K562 (cell line): Measurements from ENCODE around the gene LAGE3. TPM values are rescaled to one million over a fixed set of nuclear protein-coding genes. Genes with fewer than 3 reads are reported as not detected.

Experiments used
- BMI1 ChIP-seq: fragments of 150-350 bp; IDR thresholded peaks from 2 replicates; pipeline ENCODE4 v1.6.1; 2014; ENCODE audit warnings: low read length
- BRF1 ChIP-seq: IDR thresholded peaks from 3 replicates; pipeline ENCODE4 v1.6.1; 2011; ENCODE audit warnings: borderline replicate concordance, mild to moderate bottlenecking; ENCODE audit not compliant: insufficient read length; ENCODE audit errors: extremely low read depth
- DEAF1 ChIP-seq: fragments of 450-650 bp; formaldehyde crosslinking; IDR thresholded peaks from 2 replicates; pipeline ENCODE4 v1.4.0; 2020; ENCODE audit warnings: mild to moderate bottlenecking, moderate library complexity
- FOXA1 ChIP-seq: fragments of 450-650 bp; IDR thresholded peaks from 2 replicates; pipeline ENCODE4 v1.6.1; 2016; ENCODE audit warnings: mild to moderate bottlenecking, borderline replicate concordance
- HCFC1 ChIP-seq: IDR thresholded peaks from 2 replicates; pipeline ENCODE4 v1.6.1; 2012; ENCODE audit warnings: low read depth, low read length, improper control_type of control experiment
- HDGF ChIP-seq: fragments of 450-650 bp; IDR thresholded peaks from 2 replicates; pipeline ENCODE4 v1.6.1; 2016
- JUNB ChIP-seq: fragments of 450-650 bp; formaldehyde crosslinking; conservative IDR thresholded peaks from 2 replicates; pipeline ENCODE4 v1.4.0; 2020; ENCODE audit warnings: mild to moderate bottlenecking
- LCOR ChIP-seq: sonication (generic); formaldehyde crosslinking; IDR thresholded peaks from 2 replicates; pipeline ENCODE4 v1.8.0; 2022; ENCODE audit warnings: mild to moderate bottlenecking, missing genetic modification reagents
- RAD21 ChIP-seq, 2 experiments: fragments of 250-450 bp in 1 of 2; fragments of 450-650 bp in 1 of 2; sonication (Bioruptor Pico) in 1 of 2; formaldehyde crosslinking in 1 of 2; IDR thresholded peaks in 1 of 2; conservative IDR thresholded peaks in 1 of 2; 2 replicates each; pipeline versions ENCODE4 v1.4.0 to v1.8.0; 2020 to 2022; ENCODE audit warnings: mild to moderate bottlenecking in 2 of 2, moderate library complexity in 1 of 2
- RBM14 ChIP-seq: fragments of 200-400 bp; formaldehyde crosslinking; IDR thresholded peaks from 2 replicates; pipeline ENCODE4 v1.6.1; 2018; ENCODE audit warnings: low read depth, mild to moderate bottlenecking, low read length, moderate library complexity, borderline replicate concordance; ENCODE audit not compliant: insufficient read depth
- SLC30A9 ChIP-seq: fragments of 250-450 bp; sonication (Bioruptor Pico); IDR thresholded peaks from 2 replicates; pipeline ENCODE4 v1.8.0; 2022; ENCODE audit warnings: mild to moderate bottlenecking, moderate library complexity
- ZBTB11 ChIP-seq, 3 experiments: fragments of 200-800 bp in 1 of 3; fragments of 250-450 bp in 1 of 3; fragments of 450-650 bp in 1 of 3; sonication (Bioruptor Pico) in 1 of 3; sonication (Bioruptor generic) in 1 of 3; formaldehyde crosslinking in 1 of 3; IDR thresholded peaks; 2 replicates each; pipeline versions ENCODE4 v1.6.1 to v1.8.0; 2016 to 2022; ENCODE audit warnings: mild to moderate bottlenecking in 2 of 3, missing genetic modification characterization in 2 of 3, missing compliant biosample characterization in 1 of 3, moderate library complexity in 1 of 3
- ZBTB26 ChIP-seq: fragments of 450-650 bp; formaldehyde crosslinking; IDR thresholded peaks from 2 replicates; pipeline ENCODE4 v1.4.0; 2022; ENCODE audit warnings: missing genetic modification characterization
- ZNF639 ChIP-seq, 2 experiments: fragments of 200-800 bp in 1 of 2; sonication (Bioruptor generic) in 1 of 2; sonication (generic) in 1 of 2; formaldehyde crosslinking in 1 of 2; IDR thresholded peaks in 1 of 2; conservative IDR thresholded peaks in 1 of 2; 2 replicates each; pipeline versions ENCODE4 v1.5.0 to v1.6.1; 2016 to 2020; ENCODE audit warnings: missing compliant biosample characterization in 1 of 2, missing genetic modification characterization in 1 of 2, missing genetic modification reagents in 1 of 2
- ZNF76 ChIP-seq: fragments of 250-450 bp; sonication (Bioruptor Pico); IDR thresholded peaks from 2 replicates; pipeline ENCODE4 v1.4.0; 2020; ENCODE audit warnings: mild to moderate bottlenecking, moderate library complexity, borderline replicate concordance
- polyA plus RNA-seq, 8 experiments: library from polyadenylated mRNA; depleted of rRNA in 4 of 8; stranded (reverse) in 5 of 8; unstranded in 3 of 8; fragments of >200 nt; fragmentation: Nextera tagmentation in 2 of 8; fragmentation: Illumina TruSeq in 1 of 8; extraction: Ambion mirVana in 2 of 8; extraction: Trizol in 1 of 8; gene quantifications; 2 replicates each; pipeline versions ENCODE4 v1.2.1 to v1.2.3, GENCODE V29; 2011 to 2014; ENCODE audit warnings: inconsistent platforms in 1 of 8, missing spikeins in 1 of 8
- total RNA-seq, 7 experiments: library from RNA; depleted of rRNA in 6 of 7; stranded (reverse); fragments of >200 nt in 6 of 7; fragmentation: Illumina TruSeq in 2 of 7; extraction: Trizol in 2 of 7; gene quantifications; 2 replicates each; pipeline versions ENCODE4 v1.2.1 to v1.2.3, GENCODE V29; 2011 to 2021; ENCODE audit warnings: low replicate concordance in 1 of 7

Gene LAGE3
- total and polyA plus RNA-seq, 9 of the 15 experiments (the other 6 are each of a cell fraction or from before 2014, with no cell fraction given) = 28.2 to 125 (median 35.8) TPM

GRCh38 chrX:154428176-154429171 is 50.6 kb downstream of the LAGE3 start, which contains the start of gene ATP6AP1 (continued):
- TF ChIP-seq ZBTB11 (CRISPR knock-in tag; IDR thresholded peaks at IDR 0.05) (no peak), ZNF639 (CRISPR knock-in tag; conservative IDR thresholded peaks at IDR 0.05 in 1 of 2, IDR thresholded peaks at IDR 0.05 in 1 of 2) (no peak; a peak in 2 of 4 replicates), RBM14 (no peak), BMI1 (no peak), HCFC1 (no peak), HDGF (no peak), SLC30A9 (CRISPR knock-in tag) (no peak), DEAF1 (CRISPR knock-in tag) (no peak), RAD21 (CRISPR knock-in tag; conservative IDR thresholded peaks at IDR 0.05 in 1 of 2, IDR thresholded peaks at IDR 0.05 in 1 of 2) (0 out of 4 replicates have a peak, but pooled peaks of 1 of the 2 experiments have one; percentile 7), ZBTB26 (CRISPR knock-in tag) (no peak), ZNF76 (CRISPR knock-in tag) (no peak), JUNB (CRISPR knock-in tag) (no peak), LCOR (CRISPR knock-in tag) (peak; percentile 50; the same call in 1 of the 2 replicates), BRF1 (no peak), FOXA1 (no peak)
